GM19099 (cell line): ENCODE results near the gene MOB3A.

Experiments used
- POLR2A ChIP-seq: IDR thresholded peaks from 3 replicates; pipeline ENCODE4 v1.6.1; 2011; ENCODE audit warnings: low read depth; ENCODE audit not compliant: insufficient read length; ENCODE audit errors: extremely low read depth

MOB3A gene

DNA sequence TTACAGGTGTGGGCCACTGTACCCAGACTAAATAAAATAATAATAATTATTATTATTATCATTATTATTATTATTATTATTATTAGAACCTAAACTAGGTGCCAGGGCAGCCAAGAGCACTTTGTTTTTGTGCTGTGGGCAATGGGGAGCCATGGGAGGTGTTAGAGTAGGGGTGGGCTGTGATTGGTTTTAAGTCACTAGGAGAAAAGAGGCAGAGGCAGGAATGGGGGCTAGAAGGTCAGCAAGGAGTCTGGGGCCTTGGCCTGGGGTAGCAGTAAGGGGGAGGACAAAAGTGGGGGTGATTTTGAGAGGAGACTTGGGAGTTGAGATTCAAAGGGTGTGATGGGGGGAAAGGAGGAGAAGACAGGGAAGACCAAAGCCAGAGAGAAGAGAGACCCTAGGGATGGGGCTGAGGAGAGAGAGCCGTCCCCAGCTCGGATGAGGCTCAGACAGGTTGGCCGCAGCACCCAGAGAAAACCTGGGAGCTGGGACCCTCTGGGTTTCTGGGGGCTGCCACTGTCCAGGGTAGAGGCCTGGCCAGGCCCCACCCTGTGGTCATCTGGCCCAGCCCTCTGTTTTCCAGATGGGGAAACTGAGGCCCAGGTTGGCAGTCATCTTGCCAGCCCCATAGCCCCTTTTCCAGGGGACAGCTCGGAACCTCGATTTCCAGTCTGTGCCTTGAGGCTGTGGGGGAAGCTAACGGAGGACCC is 62.9 kb downstream of the MOB3A start:
- no peak for TF ChIP-seq POLR2A

DNA sequence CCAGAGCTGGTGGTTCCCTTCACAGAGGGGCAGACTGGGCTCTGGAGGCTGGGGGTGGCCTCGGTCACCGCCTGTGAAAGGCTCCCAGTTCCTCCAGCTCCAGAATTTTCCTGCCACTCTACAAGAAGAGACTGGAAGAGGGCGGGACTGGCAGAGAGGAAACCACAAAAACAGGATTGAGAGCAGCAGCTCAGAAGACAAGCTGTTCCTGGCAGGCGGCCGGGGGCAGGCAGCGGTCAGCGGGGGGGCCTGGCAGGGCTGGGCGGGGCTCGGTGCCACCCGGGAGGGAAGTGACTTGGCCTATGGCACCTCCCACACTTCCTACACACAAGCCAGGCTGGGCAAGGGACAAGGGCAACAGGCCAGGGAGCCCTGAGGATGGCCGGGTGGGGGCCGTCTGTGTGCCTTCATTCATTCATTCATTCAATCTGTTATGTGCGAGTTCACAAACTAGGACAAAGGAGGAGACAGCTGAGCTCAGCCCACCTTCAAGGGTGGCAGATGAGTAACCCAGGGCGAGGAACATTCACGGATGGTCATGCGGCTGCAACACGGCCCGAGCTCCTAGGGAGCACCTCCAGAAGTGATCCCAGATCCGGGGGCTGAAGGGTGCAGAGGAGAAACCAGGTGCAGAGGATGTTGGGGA is 63.7 kb downstream of the MOB3A start:
- TF ChIP-seq POLR2A, result no peak

DNA sequence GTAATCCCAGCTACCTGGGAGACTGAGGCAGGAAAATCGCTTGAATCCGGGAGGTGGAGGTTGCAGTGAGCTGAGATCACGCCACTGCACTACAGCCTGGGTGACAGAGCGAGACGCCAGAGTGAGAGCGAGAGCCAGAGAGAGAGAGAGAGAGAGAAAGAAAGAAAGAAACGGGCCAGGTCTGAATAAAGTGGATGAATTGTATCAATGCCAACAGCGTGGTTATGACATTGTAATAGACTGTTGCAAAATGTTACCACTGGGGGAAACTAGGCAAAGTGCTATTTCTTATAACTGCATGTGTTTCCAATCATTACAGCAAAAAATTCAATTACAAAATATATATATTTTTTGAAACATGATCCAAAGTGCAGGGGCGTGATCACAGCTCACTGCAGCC is 68.8 kb downstream of the MOB3A start:
- TF ChIP-seq POLR2A, result no peak

DNA sequence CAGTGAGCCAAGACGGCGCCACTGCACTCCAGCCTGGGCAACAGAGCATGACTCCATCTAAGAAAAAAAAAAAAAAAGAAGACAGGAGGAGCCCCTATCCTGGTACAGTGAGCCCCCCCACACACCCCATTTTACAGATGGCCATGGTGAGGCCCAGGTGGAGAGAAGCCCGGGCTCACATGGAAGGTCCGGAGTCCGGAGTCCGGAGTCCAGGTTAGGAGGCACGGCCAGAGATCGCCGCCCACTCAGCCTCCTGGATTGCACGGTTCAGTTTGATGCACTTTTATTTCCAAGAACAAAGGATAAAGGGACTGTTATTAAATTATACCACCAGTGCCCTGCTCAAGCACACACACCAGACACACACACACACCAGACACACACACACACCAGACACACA is 69.4 kb downstream of the MOB3A start:
- no peak for TF ChIP-seq POLR2A

DNA sequence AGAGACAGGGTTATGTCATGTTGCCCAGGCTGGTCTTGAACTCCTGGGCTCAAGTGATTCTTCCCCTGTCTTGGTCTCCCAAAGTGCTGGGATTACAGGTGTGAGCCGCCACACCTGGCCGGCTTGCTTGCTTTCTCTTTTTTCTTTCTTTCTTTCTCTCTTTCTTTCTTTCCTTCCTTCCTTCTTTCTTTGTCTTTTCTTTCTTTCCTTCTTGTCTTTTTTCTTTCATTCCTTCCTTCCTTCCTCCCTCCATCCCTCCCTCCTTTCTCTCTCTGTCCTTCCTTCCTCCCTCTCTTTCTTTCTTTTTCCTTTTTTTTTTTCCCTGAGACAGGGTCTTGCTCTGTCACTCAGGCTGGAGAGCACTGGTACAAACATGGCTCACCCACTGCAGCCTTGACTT is 73.8 kb downstream of the MOB3A start:
- no peak for TF ChIP-seq POLR2A

DNA sequence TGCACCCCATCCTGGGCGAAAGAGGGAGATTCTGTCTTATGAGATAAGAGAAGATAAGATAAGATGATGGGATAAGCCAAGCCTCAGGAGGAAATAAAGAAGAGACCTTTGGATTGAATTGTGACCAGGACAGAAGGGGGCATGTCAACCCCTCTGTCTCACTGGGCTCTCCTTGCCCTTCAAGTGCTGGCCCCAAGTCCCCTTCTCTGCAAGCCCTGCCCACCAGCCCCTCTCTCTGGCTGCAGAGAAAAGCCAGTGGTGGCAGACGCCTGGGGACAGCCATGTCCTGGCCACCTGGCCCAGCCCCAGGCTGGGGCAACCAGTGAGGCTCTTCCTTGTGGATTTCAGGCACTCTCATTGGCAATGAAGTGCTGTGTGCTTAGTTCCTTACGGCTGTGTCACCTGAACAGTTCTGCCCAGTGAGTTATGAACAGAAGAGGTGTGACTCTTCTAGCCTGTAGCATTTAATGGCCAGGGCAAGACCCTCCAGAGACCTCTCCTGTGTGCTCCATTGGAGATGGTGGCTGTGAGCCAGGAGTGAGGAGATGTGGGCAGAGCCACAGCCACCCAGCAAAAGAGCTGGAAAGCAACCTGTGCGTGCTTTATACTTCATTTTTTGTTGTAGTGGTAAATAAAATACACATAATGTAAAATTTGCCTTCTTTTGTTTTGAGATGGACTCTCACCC is 74.5 kb downstream of the MOB3A start:
- TF ChIP-seq POLR2A, result no peak
